DMS153 (cell line): ENCODE data around the gene SRC.

Source experiments
- DNase-seq: peaks from one replicate; lab custom pipeline; 2025; lab: John Stamatoyannopoulos, UW

SRC gene

GRCh38 chr20:37350649-37351574 is 5.0 kb downstream of the SRC start:
- DNase-seq: no peak

- no peak for DNase-seq
Measured at GRCh38 chr20:37351689-37352607, 6.0 kb downstream of the SRC start.

- no peak for DNase-seq
Measured at GRCh38 chr20:37352608-37352980, 6.7 kb downstream of the SRC start.

DNA sequence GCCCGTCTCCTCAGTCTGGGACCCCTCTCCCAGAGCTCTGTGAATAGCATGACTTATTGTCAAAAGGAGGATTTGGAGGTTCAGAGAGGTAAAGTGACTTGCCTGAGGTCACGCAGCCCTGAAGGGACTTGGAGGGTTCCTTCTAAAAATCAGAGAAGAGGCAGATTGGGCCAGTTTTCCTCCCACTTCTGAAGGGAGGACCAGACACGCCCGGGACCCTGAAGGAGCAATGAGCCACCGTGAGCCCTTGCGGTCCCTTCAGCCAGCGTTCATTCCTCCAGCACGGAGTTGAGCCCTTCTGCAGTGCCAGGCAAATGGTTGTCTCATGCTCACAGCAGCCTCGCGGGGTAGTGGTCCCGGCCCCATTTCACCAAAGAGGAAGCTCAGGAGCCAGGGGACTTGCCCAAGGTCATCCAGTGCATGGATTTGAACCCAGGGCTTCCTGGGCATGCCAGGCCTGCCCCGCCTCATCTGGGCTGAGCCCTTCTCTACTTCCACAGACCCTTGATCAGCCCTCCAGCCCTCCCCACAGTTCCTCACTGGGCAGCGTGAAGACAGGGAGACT is 7.4 kb downstream of the SRC start:
- no peak for DNase-seq

GRCh38 chr20:37354210-37355195 is 8.6 kb downstream of the SRC start:
- no peak for DNase-seq

- DNase-seq: no peak
Measured at GRCh38 chr20:37355252-37356180, 9.6 kb downstream of the SRC start.

GRCh38 chr20:37356387-37356786 is 10.4 kb downstream of the SRC start:
- no peak for DNase-seq

GRCh38 chr20:37356961-37357371 is 11.0 kb downstream of the SRC start:
- DNase-seq: no peak

GRCh38 chr20:37357481-37358365 is 11.8 kb downstream of the SRC start:
- DNase-seq: no peak

- DNase-seq: no peak
Measured at GRCh38 chr20:37358366-37359150, 12.6 kb downstream of the SRC start.

DNA sequence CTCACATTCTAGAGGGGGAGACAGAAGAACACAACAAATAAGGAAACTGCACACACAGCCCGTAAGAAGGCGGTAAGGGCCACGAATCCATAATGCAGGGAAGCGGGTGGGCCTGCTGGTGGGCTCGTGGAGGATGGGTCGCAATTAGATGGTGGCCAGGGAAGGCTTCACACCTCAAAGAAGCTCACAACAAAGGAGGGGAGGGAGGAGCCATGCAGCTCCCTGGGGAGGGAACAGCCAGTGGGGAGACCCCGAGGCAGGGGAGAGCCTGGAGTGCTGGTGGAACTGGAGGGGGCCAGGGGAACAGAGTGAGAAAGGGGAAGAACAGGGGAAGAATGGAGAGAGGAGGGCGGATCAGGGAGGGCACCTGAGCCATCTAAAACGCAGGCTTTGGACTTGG is 13.4 kb downstream of the SRC start:
- DNase-seq: no peak

DNA sequence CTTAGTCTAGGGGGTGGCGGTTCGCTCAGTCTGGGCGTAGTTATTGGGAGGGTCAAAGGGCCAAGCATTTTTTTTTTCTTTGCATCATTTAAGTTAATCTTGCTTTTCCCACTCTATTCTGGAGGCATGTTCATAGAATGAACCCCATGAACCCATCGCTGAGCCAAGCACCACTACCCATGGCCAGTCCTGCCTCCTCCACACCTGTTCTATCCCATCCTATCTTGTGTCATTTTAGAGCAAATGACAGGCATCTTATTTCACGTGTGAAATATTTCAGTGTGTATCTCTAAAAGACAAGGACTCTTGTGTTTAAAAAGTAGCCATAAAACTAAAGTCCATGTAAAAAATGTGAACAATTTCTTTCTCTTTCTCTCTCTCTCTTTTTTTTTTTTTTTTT is 13.9 kb downstream of the SRC start:
- no peak for DNase-seq

DNA sequence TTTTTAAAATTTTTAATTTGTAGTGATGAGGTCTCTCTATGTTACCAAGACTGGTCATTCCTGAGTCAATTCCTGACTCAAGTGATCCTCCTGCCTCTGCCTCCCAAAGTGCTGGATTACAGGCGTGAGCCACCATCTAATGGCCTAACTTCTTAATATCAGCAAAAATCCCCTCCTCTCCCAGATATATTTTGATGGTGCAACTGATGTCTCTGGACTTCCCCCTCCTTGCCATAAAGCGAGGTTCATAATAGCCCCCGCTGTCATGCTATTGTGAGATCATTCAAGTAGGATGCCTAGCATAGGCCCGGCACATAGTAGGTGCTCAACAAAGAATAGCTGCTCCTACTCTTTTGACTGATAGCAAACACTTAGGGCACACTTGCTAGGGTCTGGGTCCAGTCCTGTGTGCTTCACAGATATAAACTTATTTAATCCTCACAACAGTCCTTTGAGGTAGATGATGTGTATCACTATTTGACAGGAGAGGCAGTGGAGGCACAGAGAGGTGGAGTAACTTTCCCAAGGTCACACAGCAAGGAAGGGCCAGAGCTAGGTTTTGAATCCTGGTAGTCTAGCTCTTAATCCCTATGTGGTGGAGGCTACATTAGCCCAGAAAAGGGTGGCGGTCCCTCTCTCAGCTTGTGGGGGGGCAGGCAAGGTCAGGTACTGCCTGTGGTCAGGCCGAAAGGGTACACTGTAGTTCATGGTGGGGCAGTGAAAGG is 14.6 kb downstream of the SRC start:
- DNase-seq: no peak

DNA sequence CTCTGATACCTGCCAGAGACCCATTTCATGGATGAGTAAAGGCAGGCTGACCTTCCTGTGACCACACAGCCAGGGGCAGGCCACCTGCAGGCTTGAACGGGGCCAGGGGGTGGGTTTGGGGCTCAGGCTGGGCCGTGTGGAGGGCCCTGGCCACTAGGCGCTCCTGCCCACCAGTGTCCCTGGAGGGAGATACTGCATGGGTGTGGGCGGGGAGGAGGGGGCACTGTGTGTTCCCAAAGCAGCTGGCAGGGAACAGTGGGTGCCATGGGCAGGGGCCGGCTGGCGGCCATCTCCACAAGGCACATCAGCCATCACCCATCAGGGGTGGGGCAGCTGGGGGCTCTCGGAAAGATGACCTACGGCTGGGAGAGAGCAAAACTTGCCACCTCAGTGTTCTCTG is 15.4 kb downstream of the SRC start:
- DNase-seq: no peak

- no peak for DNase-seq
Measured at GRCh38 chr20:37362231-37362792, 16.4 kb downstream of the SRC start.

GRCh38 chr20:37362821-37363220 is 16.9 kb downstream of the SRC start:
- DNase-seq: no peak
